Liver (tissue), 9 donors: ENCODE results near the gene ZACN. TPM values are rescaled to one million over a fixed set of nuclear protein-coding genes. Genes with fewer than 3 reads are reported as not detected.

ENCODE experiments used
- DNase-seq: peaks from one replicate; pipeline ENCODE4 v3.0.0-alpha.2; 2017; ENCODE audit warnings: low spot score
- H3K27ac ChIP-seq, 2 donors: one replicate each; pipeline ENCODE4 v1.7.0; 2013; ENCODE audit warnings: inconsistent platforms in 2 of 2, low read length in 2 of 2, control low read depth in 1 of 2, low read depth in 1 of 2, mild to moderate bottlenecking in 1 of 2
- H3K27me3 ChIP-seq, 4 donors: one replicate each; pipeline versions ENCODE4 v1.6.1 to v1.7.0; 2013; ENCODE audit warnings: low read length in 3 of 4, inconsistent platforms in 1 of 4, mild to moderate bottlenecking in 1 of 4, moderate library complexity in 1 of 4; ENCODE audit not compliant: control insufficient read depth in 4 of 4, insufficient read depth in 4 of 4
- H3K36me3 ChIP-seq, 4 donors: one replicate each; pipeline versions ENCODE4 v1.6.1 to v1.7.0; 2013; ENCODE audit warnings: low read length in 3 of 4, mild to moderate bottlenecking in 3 of 4, low read depth in 1 of 4, moderate library complexity in 1 of 4; ENCODE audit not compliant: control insufficient read depth in 4 of 4, insufficient read depth in 3 of 4
- H3K4me1 ChIP-seq, 4 donors: one replicate each; pipeline versions ENCODE4 v1.6.1 to v1.7.0; 2013; ENCODE audit warnings: low read length in 3 of 4, mild to moderate bottlenecking in 3 of 4, moderate library complexity in 1 of 4; ENCODE audit not compliant: control insufficient read depth in 4 of 4, insufficient read depth in 4 of 4
- H3K4me3 ChIP-seq, 3 donors: one replicate each; pipeline versions ENCODE4 v1.6.1 to v1.7.0; 2013; ENCODE audit warnings: low read length in 3 of 3, control low read depth in 1 of 3, low read depth in 1 of 3, mild to moderate bottlenecking in 1 of 3
- H3K9ac ChIP-seq, 2 donors: one replicate each; pipeline ENCODE4 v1.7.0; 2013; ENCODE audit warnings: low read length in 2 of 2, mild to moderate bottlenecking in 2 of 2, moderate library complexity in 2 of 2, control low read depth in 1 of 2, low read depth in 1 of 2
- H3K9me3 ChIP-seq, 4 donors: one replicate each; pipeline versions ENCODE4 v1.6.1 to v1.7.0; 2013; ENCODE audit warnings: low read length in 3 of 4; ENCODE audit not compliant: control insufficient read depth in 4 of 4
- ATF3 ChIP-seq: IDR thresholded peaks from 2 replicates; pipeline ENCODE4 v1.6.1; 2016; ENCODE audit warnings: antibody characterized with exemption
- CTCF ChIP-seq: fragments of 150-350 bp; IDR thresholded peaks from 2 replicates; pipeline ENCODE4 v1.5.1; 2017; ENCODE audit warnings: improper control_type of control experiment, low read depth, low read length; ENCODE audit not compliant: missing input control
- EGR1 ChIP-seq, 2 donors: IDR thresholded peaks; 2 replicates each; pipeline ENCODE4 v1.6.1; 2016 to 2018; ENCODE audit warnings: antibody characterized with exemption in 2 of 2, low read depth in 2 of 2
- FOXA1 ChIP-seq: IDR thresholded peaks from 2 replicates; pipeline ENCODE4 v1.6.1; 2016; ENCODE audit warnings: antibody characterized with exemption
- FOXA2 ChIP-seq: IDR thresholded peaks from 2 replicates; pipeline ENCODE4 v1.6.1; 2016; ENCODE audit warnings: antibody characterized with exemption
- GABPA ChIP-seq, 2 donors: IDR thresholded peaks in 1 of 2; conservative IDR thresholded peaks in 1 of 2; 2 replicates each; pipeline ENCODE4 v1.6.1; 2016; ENCODE audit warnings: antibody characterized with exemption in 2 of 2, mild to moderate bottlenecking in 1 of 2, moderate library complexity in 1 of 2
- HNF4A ChIP-seq, 2 donors: conservative IDR thresholded peaks; 2 replicates each; pipeline ENCODE4 v1.6.1; 2016; ENCODE audit warnings: antibody characterized with exemption in 2 of 2, mild to moderate bottlenecking in 2 of 2
- HNF4G ChIP-seq: IDR thresholded peaks from 2 replicates; pipeline ENCODE4 v1.6.1; 2016; ENCODE audit warnings: antibody characterized with exemption
- JUND ChIP-seq, 2 donors: IDR thresholded peaks; 2 replicates each; pipeline ENCODE4 v1.6.1; 2016; ENCODE audit warnings: antibody characterized with exemption in 2 of 2
- MAX ChIP-seq: IDR thresholded peaks from 2 replicates; pipeline ENCODE4 v1.6.1; 2016; ENCODE audit warnings: antibody characterized with exemption
- NR2F2 ChIP-seq: IDR thresholded peaks from 2 replicates; pipeline ENCODE4 v1.6.1; 2016; ENCODE audit warnings: antibody characterized with exemption
- RAD21 ChIP-seq, 2 donors: IDR thresholded peaks; 2 replicates each; pipeline ENCODE4 v1.6.1; 2016; ENCODE audit warnings: antibody characterized with exemption in 2 of 2, mild to moderate bottlenecking in 2 of 2
- REST ChIP-seq: IDR thresholded peaks from 2 replicates; pipeline ENCODE4 v1.6.1; 2016; ENCODE audit warnings: antibody characterized with exemption, mild to moderate bottlenecking
- RXRA ChIP-seq, 2 donors: IDR thresholded peaks; 2 replicates each; pipeline ENCODE4 v1.6.1; 2017 to 2018; ENCODE audit warnings: antibody characterized with exemption in 2 of 2, mild to moderate bottlenecking in 1 of 2
- SP1 ChIP-seq: IDR thresholded peaks from 2 replicates; pipeline ENCODE4 v1.6.1; 2018; ENCODE audit warnings: antibody characterized with exemption, mild to moderate bottlenecking
- TAF1 ChIP-seq: conservative IDR thresholded peaks from 2 replicates; pipeline ENCODE4 v1.6.1; 2016; ENCODE audit warnings: antibody characterized with exemption, mild to moderate bottlenecking
- YY1 ChIP-seq: IDR thresholded peaks from 2 replicates; pipeline ENCODE4 v1.6.1; 2016; ENCODE audit warnings: antibody characterized with exemption, mild to moderate bottlenecking
- ZBTB33 ChIP-seq: IDR thresholded peaks from 2 replicates; pipeline ENCODE4 v1.6.1; 2016; ENCODE audit warnings: antibody characterized with exemption
- WGBS: extraction: QIAGEN DNeasy Blood & Tissue Kit; methylation state at CpG from one replicate; pipeline ENCODE4 v1.1.7; 2013; 5-methylcytosine and 5-hydroxymethylcytosine counted together
- polyA plus RNA-seq, 2 donors: library from polyadenylated mRNA; stranded (reverse) in 1 of 2; unstranded in 1 of 2; fragments of 200-250 nt in 1 of 2; fragments of >200 nt in 1 of 2; fragmentation: Nextera tagmentation in 1 of 2; extraction: Ambion mirVana in 1 of 2; gene quantifications; one replicate each; pipeline versions ENCODE4 v1.2.1 to v1.2.3, GENCODE V29; 2013 to 2015
- total RNA-seq, 2 donors: library from RNA; depleted of rRNA; stranded (reverse); fragments of >200 nt; gene quantifications; one replicate each; pipeline ENCODE4 v1.2.3, GENCODE V29; 2014
- donor health status: healthy.
- donor health status: healthy.
- donor health status: healthy.
- donor health status: healthy.
- donor health status: healthy.

ZACN gene
- total and polyA plus RNA-seq, 4 donors, result 0.35 to 1.9 TPM; not detected in 2

DNA sequence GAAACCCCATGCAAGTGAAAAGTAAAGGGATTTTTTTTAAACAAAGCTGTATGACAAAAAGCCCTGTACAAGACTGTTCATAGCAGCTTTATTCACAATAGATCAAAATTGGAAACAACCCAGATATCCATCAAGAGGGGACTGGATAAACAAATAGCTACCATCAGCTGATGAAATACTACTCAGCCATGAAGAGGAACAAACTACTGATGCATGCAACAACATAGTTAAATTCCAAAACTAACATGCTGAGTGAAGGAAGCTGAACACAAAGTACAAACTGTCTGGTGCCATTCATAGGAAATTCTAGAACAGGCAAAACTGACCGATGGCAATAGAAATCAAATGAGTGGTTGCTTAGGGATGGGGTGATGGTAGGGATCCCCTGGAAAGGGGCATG lies 46.9 kb downstream of the ZACN start:
- no peak overlapping the region for H3K4me3 ChIP-seq
- no peaks in the 10 kb centered on the region for H3K36me3 ChIP-seq
- no peak overlapping the region for H3K27ac ChIP-seq
- H3K4me1 ChIP-seq, result peaks cover 0 to 7% (median 5%) of the 10 kb centered on the region in 4 donors
- TF ChIP-seq FOXA1 (no peak), YY1 (no peak), GABPA (IDR thresholded peaks at IDR 0.05 in 1 of 2, conservative IDR thresholded peaks at IDR 0.05 in 1 of 2) (no peak), ZBTB33 (no peak), HNF4G (no peak), MAX (no peak), SP1 (no peak), RAD21 (IDR thresholded peaks at IDR 0.05) (no peak), RXRA (IDR thresholded peaks at IDR 0.05) (no peak), ATF3 (no peak), TAF1 (no peak), FOXA2 (no peak), NR2F2 (no peak), EGR1 (IDR thresholded peaks at IDR 0.05; ENCODE audit: low read depth in 2 of 2) (no peak), HNF4A (conservative IDR thresholded peaks at IDR 0.05) (no peak), REST (no peak), CTCF (no peak), JUND (IDR thresholded peaks at IDR 0.05) (no peak)
- DNase-seq, result no peak
- H3K27me3 ChIP-seq, result no peaks in the 10 kb centered on the region
- 96% methylated on average over 1 of the region's 1 CpG for WGBS
- no peaks in the 10 kb centered on the region for H3K9me3 ChIP-seq
- H3K9ac ChIP-seq, result no peak overlapping the region

DNA sequence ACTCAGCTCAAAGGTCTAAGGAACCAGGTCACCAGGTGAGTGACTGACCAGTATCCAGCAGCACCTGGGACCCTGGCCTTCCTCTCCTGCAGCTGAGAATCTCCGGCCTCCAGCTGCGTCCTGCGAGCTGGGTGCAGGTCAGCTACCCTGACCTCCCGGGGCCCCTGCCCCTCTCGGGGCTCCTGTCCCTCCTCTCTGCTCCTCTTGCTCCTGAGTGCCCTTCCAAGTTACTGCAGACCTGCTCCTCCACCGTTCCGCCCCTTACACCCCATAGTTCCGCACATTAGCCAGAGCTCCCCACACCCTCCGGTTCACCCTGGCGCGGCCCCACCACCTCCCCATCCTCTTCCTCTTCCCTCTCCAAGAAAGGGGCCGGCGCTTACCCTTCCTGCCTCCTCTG lies 51.5 kb downstream of the ZACN start:
- Histone ChIP-seq H3K9me3 (no peaks in the 10 kb centered on the region), H3K27ac (no peak overlapping the region), H3K27me3 (no peaks in the 10 kb centered on the region), H3K36me3 (no peaks in the 10 kb centered on the region), H3K4me3 (no peak overlapping the region), H3K4me1 (no peaks in the 10 kb centered on the region), H3K9ac (no peak overlapping the region)
- TF ChIP-seq CTCF (no peak), YY1 (no peak), EGR1 (IDR thresholded peaks at IDR 0.05; ENCODE audit: low read depth in 2 of 2) (no peak), ZBTB33 (no peak), GABPA (IDR thresholded peaks at IDR 0.05 in 1 of 2, conservative IDR thresholded peaks at IDR 0.05 in 1 of 2) (no peak), JUND (IDR thresholded peaks at IDR 0.05) (no peak), TAF1 (no peak), RAD21 (IDR thresholded peaks at IDR 0.05) (no peak), SP1 (no peak), FOXA1 (no peak), FOXA2 (no peak)
- DNase-seq, result no peak
- WGBS, result 70% methylated on average over 13 of the region's 13 CpGs
